HS-27A (cell line): ENCODE results near the gene SPRED3.
"Not testable (repeated sequence)": the region's sequence is repeated elsewhere in the genome, so short reads cannot be mapped to it uniquely, and the experiment has no call there.

Source experiments
- DNase-seq: peaks from one replicate; pipeline ENCODE4 v3.0.0-alpha.2; 2012; ENCODE audit warnings: low read depth, missing footprints

Gene SPRED3, protein sequence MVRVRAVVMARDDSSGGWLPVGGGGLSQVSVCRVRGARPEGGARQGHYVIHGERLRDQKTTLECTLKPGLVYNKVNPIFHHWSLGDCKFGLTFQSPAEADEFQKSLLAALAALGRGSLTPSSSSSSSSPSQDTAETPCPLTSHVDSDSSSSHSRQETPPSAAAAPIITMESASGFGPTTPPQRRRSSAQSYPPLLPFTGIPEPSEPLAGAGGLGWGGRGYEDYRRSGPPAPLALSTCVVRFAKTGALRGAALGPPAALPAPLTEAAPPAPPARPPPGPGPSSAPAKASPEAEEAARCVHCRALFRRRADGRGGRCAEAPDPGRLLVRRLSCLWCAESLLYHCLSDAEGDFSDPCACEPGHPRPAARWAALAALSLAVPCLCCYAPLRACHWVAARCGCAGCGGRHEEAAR

DNA sequence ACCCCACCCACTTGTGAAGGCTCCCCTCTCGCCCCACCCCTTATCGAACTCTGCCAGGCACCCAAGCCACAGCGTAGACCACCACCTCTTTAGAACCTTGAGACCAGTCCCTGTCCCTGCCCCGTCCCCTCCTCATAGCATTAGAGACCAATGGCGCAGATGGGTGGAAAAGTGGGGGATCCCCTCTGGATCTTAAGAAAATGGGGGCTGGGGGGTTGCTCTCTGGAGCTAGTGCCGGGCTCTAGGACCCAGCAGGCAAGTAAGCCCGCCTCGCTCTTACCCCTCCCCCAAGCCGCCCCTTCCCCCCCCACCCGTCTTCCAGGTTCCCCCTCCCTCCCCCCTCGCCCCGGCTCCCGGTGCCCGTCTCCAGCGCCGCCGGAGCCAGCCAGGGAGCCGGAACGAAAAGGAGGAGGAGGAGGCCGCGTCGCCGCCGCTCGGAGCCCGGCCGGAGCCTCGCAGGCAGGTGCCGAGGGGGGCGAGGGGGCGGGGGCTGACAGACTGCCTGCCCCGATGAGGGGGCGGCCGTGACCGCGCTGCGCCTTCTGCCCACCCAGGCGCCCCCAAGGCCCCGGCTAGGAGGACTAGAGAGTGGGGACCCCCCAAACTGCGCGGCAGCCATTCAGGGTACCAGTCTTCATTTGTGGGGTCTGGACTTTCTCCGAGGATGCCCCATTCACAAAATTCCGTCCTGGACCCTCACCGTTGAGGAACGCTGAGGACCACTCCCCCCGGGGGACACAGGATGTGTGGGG lies at the start of gene SPRED3:
Gene SPRED3 (plus strand): TSS at position 349 of the 752 bp plus-strand sequence. CDS start 1,606 bp downstream, outside the sequence.
- no peak for DNase-seq

DNA sequence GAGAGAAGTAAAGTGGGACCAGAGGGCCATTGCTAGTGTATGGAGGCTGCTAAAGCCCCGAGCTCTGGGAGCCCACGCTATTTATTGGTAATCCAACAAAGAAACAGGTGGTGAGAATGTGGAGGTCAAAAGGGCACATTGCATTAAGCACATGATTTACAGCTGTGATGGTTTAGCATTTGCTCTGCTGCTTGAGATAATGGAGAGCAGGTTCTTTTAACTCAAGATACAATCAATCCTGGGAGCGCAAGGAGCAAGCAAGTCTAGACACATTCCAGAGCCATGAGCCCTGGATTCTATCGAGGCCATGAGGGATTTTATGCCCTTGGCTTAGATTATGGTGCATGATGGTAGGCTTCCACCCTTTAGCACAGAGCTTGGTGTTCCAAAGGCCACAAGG lies 49.5 kb upstream of the SPRED3 start:
- DNase-seq = not testable (repeated sequence)

DNA sequence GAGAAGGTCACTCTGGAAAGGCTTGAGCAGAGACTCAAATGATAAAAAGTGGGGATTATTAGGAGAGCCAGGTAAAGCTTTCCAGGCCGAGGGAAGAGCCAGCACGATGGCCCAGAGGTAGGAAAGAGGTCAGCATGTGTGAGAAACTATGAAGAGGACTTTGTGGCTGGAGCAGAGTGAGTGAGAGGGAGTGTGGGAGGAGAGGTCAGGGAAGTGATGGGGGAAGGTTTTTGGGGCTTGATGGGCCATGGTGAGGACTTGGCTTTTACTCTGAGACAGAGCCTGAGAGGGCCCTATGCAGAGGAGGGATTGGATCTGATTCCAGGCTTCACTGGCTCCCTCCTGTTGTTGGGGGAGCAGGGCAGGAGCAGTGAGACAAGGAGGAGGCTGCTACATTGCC lies 47.6 kb upstream of the SPRED3 start:
- DNase-seq = no peak

DNA sequence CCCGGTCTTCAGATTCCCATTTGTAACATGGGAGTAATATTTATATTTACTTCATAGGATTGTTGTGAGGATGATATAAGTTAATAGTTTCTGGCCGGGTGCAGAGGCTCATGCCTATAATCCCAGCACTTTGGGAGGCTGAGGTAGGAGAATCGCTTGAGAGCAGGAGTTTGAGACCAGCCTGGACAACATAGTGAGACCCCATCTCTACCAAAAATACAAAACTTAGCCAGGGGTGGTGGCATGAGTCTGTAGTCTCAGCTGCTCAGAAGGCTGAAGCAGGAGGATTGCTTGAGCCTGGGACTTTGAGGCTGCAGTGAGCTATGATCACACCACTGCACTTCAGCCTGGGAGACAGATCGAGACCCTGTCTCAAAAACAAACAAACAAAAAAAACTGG lies 41.7 kb upstream of the SPRED3 start:
- no peak for DNase-seq

DNA sequence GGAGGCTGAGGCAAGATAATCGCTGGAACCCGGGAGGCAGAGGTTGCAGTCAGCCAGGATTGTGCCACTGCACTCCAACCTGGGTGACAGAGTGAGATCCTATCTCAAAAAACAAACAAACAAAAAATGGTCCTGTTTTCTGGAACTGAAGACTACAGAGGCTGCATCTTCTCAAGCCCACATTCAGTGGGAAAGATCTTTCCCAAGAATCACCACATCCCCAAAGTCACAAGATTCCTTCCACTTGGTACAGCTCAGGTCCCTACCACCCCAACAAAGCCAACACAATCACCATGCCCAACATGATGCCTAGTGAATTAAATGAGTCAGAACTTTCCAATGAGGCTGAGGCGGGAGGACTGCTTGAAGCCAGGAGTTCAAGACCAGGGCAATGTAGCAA lies 37.6 kb upstream of the SPRED3 start:
- DNase-seq = no peak

DNA sequence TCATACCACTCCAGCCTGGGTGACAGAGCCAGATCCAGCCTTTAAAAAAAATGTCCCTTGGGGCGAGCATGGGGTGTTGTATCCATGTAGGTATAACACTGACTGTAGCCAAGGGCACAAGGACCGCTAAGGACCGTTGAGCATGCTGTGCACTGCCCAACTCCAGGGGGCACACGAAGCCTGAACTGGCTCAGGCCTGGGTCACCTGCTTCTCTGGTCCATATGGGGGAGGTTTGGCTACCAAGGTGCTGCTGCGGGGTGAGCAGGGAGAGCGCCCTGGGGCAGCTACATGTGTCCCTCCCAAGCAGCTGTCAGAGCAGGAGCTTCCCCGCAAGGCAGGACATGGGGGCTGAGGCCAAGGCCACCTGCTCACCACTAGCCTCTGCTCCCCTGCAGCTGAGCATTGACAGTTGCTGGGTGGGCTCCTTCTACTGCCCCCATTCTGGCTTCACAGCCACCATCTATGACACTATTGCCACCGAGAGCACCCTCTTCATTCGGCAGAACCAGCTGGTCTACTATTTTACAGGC lies 36.6 kb upstream of the SPRED3 start:
- DNase-seq = no peak

DNA sequence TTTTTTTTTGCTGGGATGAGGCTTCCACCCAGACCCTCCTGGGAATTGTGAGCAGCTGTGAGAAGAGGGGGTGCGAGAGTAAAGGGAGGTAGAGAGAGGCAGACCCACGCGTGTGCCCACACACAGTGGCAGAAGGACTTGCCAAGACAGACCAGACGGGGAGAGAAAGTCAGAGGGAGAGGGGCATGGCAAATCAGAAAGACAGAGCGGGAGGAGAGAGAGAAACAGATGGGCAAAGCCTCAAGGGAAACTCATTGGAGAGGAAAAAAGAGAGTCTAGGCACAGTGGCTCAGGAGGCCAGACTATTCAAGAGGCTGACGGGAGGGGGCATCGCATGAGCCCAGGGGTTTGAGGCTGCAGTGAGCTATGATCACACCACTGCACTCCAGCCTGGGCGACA lies 35.9 kb upstream of the SPRED3 start:
- no peak for DNase-seq

DNA sequence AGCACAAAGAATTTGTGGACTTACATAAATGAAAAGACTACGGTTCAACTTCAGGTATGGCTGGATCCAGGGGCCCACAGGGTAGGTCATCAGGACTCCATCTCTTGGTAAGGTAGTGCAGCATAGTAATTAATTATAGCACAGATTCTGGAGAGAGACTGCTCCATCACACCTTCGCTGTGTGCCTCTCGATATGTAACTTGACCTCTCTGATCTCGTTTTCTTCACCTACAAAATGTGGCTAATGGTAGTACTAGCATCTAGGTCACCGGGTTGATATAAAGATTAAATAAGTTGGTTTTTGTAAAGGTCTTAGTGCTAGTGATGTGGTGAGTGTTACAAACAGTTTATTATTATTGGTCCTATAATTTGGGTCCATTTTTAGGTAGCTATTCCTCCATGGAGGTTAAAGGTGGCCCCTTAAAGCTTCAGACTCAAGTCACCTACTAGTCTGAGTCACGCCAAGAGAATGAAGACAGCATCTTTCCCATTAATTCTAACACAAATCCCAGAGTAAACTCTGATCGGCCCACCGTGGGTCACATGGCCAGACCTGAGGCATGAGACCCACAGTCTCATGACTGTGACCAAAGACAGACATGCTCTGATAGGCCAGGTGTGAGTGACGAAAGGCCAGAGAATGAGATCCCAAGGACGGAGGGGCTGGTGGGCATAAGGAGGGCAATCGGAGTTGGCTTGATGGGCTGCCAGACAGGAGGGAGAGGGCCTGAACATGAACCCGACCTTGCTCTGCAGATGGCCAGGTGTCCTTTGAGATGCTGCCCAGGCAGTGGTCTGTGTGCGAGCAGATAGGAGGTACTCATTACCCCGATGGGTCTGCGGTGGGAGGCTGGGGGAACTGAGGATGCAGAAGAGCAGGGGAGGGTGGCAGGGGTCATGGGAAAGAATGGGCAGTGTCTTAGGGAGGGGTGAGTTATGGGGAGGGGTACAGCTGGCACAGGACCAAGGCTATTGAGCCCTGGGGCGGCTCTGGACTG lies 32.5 kb upstream of the SPRED3 start:
- no peak for DNase-seq

DNA sequence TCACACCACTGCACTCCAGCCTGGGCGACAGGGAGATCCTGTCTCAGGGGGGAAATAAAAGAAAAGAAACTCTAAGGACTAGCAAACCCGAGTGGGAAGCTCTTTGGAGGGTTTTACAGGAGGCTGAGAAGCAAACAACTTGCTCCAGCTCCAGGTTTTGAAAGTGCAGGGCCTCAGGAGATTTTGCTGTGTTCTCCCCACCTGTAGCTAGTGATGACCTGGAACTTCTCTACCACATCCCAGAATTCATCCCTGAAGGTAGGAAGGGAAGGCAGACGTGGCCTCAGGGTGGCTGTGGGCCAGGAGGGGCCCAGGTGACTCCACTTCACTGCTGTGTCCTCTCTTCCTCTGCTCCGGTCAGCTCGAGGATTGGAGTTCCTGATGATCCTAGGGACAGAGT lies 30.4 kb upstream of the SPRED3 start:
- DNase-seq = no peak

DNA sequence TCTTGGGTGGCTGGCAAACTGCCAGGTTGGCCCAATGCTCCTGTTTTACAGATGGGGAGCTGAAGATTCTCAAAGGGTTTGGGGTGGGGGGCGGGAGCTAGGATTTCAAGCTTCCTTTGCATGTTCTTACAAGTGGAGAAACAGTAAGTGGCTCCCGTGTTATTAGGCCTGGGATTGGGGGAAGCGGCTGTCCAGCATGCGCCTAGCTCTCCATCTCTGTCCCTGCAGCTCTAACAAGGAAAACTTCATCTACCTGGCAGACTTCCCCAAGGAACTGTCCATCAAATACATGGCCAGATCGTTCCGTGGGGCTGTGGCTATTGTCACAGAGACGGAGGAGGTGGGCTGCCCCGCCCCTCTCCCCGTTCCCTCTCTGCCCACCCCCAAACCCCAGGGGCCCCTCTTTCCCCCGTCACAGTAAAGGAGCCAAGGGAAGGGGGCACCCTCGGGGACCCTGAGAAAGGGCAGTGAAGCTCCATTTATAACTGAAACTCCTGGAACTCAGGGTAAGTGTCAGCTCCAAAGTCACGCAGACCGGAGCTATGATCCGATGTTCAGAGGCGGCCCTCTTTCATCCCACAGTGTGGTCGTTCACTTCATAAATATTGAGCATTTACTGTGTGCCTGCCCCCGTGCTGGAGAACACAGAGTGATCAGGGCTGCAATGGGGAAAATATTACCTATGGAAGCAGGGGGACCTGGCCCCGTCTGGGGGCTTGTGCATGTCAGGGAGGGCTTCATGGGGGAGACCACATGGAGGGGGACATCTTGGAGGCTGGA lies 29.1 kb upstream of the SPRED3 start:
- no peak for DNase-seq

DNA sequence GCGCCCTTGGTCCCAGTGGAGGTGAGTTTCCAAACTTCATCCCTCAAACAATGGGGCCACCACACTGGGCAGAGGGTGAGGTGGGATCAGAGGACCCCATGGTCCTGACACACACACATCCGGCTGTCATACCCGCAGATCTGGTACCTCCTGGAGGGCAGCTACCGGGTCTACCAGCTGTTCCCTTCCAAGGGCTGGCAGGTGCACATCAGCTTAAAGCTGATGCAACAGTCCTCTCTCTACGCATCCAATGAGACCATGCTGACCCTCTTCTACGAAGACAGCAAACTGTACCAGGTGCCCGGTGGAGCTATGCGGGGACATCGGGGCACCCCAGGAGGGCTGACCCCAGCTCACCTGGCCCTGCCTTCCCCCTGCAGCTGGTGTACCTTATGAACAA lies 28.1 kb upstream of the SPRED3 start:
- DNase-seq = no peak

DNA sequence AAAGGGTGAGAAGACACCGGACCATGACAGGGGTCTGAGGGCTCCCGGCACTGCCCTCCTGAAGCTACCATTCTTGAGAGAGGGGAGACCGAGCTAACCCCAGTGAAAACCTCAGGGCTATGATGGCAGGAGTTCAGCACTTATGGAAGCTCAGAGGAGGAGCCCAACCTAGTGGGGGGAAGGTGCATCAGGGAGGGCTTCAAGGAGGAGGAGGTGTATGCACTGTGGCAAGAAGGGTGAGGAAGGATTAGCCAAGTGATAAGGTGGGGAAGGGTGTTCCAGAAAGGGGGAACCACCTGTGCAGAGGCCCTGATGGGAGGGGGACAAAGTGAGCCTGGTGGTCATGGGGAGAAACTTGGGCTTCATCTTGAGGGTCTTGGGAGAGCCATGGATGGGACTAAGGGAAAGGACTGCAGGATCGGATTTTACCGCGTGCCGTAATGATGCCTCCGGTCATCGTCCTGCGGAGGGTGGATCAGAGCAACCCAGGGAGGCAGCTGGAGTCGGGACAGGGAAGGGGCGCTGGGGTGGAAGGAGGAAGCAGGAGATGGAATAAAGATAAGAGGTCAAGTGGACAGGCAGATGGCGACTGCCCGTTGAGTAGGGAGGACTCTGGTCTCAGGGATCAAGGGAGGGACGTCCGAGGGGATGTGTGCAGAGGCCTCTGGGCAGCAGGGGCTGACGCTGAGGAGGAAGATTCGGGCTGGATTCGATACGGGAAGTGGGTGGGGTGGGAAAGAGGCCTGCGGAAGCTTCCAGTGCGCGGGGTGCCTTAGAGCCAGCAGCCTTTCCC lies 27.5 kb upstream of the SPRED3 start:
- DNase-seq = no peak

DNA sequence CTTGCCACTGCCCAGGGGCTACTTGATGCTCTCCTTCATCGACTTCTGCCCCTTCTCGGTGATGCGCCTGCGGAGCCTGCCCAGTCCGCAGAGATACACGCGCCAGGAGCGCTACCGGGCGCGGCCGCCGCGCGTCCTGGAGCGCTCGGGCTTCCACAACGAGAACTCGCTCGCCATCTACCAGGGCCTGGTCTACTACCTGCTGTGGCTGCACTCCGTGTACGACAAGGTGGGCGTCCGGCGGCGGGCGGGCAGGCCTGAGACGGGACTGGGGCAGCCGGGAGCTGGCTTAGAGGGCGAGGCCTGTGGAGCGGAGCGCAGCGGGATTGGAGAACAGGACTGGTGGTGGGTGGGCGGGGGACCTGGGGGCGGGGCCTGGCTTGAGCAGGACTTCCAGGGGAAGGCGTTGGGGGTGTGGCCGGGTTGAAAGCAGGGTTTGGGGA lies 26.8 kb upstream of the SPRED3 start:
- no peak for DNase-seq

DNA sequence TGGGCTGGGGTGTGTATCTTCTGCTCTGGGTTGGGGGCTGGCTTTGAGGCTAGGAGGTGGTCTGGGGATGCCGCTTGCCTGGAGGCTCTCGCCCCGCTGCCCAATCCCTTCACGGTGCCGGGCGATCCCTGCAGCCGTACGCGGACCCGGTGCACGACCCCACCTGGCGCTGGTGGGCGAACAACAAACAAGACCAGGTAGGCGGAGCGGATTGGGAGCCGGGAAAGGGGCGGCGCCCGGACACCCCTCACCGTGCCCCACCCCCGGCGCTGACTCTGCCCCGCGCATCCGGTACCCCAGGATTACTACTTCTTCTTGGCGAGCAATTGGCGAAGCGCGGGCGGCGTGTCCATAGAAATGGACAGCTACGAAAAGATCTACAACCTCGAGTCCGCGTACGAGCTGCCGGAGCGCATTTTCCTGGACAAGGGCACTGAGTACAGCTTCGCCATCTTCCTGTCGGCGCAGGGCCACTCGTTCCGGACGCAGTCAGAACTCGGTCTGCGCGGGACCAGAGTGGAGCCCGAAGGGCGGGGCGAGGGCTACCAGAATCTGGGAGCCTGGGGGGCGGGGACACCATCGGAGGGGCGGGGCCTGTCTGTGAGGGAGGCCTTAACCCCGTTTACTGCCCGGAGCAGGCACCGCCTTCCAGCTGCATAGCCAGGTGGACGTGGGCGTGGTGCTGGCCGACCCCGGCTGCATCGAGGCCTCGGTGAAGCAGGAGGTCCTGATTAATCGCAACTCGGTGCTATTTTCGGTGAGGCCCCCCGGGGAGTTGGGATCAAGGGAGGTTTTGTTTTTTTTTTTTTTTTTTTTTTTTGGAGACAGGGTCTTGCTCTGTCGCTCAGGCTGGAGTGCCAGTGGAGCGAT lies 26.2 kb upstream of the SPRED3 start:
- DNase-seq = no peak

DNA sequence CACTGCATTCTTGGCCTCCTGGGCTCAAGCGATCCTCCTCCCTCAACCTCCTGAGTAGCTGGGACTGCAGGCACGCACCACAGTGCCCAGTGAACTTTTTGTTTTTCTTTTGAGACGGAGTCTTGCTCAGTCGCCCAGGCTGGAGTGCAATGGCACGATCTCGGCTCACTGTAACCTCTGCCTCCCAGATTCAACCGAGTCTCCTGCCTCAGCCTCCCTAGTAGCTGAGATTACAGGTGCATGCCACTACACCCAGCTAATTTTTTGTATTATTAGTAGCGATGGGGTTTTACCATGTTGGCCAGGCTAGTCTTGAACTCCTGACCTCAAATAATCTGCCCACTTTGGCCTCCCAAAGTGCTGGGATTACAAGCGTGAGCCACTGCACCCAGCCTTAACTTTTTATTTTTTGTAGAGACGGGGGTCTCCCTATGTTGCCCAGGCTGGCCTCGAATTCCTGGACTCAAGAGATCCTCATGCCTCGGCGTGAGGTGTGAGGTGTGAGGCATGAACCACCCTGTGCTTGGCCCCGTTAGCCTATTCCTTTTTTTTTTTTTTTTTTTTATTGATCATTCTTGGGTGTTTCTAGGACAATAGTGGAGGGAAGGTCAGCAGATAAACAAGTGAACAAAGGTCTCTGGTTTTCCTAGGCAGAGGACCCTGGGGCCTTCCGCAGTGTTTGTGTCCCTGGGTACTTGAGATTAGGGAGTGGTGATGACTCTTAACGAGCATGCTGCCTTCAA lies 25.4 kb upstream of the SPRED3 start:
- not testable (repeated sequence) for DNase-seq

DNA sequence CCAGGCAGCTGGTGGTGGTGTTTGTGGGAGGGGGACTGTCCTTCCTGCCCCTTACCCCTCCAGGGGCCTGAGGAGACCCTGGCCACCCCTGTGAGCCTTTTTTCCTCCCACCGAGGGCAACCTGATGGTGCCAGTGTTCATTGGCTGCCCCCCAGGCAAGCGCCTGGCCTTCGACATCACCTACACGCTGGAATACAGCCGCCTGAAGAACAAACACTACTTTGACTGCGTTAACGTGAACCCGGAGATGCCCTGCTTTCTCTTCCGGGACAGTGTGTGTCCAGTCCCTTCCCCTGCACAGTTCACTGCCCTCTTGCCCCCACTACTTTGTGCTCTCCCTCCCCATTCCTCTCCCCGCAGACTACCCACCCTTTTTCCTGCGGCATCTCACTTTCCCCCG lies 21.5 kb upstream of the SPRED3 start:
- DNase-seq = no peak

DNA sequence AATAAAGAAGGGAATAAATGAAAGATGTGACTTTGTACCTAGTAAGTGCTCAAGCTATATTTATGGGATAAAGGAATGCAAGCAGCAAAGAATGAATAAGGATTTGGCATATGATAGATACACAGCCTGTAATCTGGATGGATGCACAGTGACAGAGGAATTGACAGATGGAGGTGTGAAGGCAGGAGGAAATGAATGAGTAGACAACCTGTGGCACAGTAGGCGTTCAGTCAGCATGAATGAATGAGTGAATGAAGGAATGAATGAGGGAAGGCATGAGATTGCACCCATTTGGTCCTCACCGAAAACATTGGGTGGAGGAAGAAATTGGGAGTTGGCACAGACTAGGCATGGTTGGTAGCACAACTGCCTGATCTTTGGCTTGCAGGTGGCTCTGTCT lies 18.9 kb upstream of the SPRED3 start:
- DNase-seq = no peak

DNA sequence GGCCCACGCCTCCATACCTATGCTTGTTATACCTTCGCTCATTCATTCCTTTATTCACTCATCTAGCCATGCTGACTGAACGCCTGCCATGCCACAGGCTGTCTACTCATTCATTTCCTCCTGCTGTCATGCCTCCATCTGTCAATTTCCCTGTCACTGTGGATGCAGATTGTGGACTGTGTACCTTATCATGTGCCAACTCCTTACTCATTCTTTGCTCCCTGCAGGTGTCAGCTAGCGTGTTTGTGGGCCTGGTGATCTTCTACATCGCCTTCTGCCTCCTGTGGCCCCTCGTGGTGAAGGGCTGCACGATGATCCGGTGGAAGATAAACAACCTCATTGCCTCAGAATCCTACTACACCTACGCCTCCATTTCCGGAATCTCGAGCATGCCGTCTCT lies 18.2 kb upstream of the SPRED3 start:
- no peak for DNase-seq

DNA sequence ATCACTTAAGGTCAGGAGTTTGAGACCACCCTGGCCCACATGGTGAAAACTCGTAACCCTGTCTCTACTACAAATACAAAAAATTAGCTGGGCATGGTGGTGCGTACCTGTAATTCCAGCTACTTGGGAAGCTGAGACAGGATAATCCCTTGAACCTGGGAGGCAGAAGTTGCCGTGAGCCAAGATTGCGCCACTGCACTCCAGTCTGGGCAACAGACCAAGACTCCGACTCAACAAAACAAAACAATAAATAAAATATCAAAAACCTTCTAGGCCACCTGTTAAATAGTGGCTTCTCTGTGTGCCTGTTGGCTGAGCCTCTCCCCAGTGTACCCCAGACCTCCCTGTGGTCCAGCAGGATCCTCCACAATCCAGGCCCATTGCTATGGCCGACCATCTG lies 17.4 kb upstream of the SPRED3 start:
- no peak for DNase-seq
